HG03439 (cell line): Measurements from ENCODE around the gene SMR3B.

ENCODE experiments used
- ATAC-seq: cut with Tn5 transposase; IDR thresholded peaks from one replicate; pipeline ENCODE4 v1.9.1; 2021; ENCODE audit warnings: mild to moderate bottlenecking, moderate library complexity; ENCODE audit not compliant: unreplicated experiment

Gene SMR3B

DNA sequence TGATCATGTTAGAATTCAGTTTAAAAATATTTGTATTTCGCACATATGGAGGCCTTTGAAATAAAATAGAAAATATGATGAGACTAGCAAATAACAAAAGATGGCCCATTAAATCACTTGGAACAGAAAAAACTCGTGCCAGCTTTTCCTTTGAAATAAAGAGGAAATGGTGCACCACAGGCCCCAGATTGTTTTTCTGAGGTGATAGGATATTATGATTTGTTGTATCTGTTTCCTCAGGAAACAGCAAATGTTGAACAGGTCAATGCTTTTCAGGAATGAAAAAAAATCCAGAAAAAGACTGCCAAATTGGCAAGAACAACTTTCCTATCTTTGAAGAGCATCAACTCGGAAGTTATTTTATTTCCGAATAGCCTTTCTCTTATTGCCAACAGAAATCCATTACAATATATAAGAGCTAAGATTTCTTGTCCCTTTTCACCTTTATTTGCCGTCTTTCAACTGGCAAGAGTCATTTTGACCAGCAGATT lies at the start of gene SMR3B:
Gene SMR3B, plus strand, starts transcription at position 441 of the 491 bp plus-strand sequence. CDS start 1,380 bp downstream, outside the sequence.
- no peak for ATAC-seq

DNA sequence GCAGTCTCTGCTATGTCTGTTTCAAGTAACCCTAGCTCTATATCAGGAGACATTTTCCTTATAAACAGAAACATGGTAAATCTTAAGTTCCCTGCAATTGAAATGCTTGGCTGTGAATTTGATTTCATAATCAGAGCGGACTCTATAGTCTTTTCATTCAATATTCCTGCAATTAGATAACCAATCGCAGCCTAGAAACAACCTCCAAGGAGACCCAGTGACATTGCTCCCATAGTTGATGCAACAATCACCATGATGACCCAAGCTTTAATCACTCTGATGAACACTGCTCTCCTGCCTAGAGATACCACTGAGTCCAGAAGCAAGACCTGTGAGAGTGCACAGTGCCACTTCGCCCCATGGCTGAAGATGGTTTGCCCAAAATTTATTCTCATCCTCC lies 48.2 kb upstream of the SMR3B start, which contains the start of gene CABS1:
Gene CABS1, plus strand, starts transcription at position 301 of the 400 bp plus-strand sequence. Its CDS starts 59 bp downstream, at position 360.
- no peak for ATAC-seq

GRCh38 chr4:70336043-70336442 lies 46.9 kb upstream of the SMR3B start:
- no peak for ATAC-seq

DNA sequence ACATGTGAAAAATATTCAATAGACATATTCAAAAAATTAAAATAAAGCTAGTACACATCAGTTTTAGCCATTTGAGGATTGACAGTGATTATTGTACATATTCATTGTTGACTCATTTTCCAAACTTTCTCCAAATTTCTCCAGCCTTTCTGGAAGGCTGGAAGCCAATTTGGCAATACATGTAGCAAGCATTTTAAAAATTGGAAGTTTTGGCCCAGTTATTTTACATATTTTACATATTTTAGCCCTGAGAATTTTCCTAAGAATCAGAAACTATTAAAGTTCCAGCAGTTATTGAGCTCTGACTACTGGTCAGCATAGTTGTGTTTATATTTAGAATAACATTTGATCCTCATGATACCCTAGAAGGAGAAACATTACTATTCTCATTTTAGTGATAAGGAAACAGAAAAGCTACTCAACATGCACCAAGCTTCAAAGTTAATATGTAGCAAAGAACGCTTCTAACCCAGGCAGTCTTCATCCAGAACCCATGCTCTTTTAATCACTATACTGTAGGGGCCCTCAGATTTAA lies 45.0 kb upstream of the SMR3B start:
- no peak for ATAC-seq

DNA sequence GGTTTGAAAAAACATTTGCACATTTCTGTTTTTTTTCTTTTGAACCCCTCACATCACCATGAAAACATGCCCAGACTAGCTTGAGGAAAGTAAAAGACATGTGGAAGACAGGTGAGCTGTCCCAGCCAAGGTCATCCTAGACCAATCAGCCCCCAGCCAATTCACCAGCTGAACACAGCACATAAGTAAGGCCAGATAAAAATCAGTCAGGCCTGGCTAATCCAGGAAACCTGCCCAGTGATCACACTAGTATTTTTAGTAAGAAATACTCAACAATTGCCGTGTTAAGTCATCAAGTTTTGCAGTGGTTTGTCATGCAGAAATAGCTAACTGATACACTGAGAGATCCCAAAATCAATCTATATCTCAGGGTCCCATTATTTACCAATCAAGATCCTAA lies 26.7 kb upstream of the SMR3B start:
- no peak for ATAC-seq

GRCh38 chr4:70359115-70359661 lies 23.7 kb upstream of the SMR3B start:
- ATAC-seq = no peak

GRCh38 chr4:70360460-70360859 lies 22.5 kb upstream of the SMR3B start, which contains the start of gene SMR3A:
SMR3A (plus strand) TSS chr4:70360760; CDS start chr4:70362116, 1,356 bp downstream.
- no peak for ATAC-seq

GRCh38 chr4:70364002-70364401 lies 18.9 kb upstream of the SMR3B start:
- ATAC-seq = no peak

GRCh38 chr4:70365479-70365878 lies 17.5 kb upstream of the SMR3B start:
- no peak for ATAC-seq

DNA sequence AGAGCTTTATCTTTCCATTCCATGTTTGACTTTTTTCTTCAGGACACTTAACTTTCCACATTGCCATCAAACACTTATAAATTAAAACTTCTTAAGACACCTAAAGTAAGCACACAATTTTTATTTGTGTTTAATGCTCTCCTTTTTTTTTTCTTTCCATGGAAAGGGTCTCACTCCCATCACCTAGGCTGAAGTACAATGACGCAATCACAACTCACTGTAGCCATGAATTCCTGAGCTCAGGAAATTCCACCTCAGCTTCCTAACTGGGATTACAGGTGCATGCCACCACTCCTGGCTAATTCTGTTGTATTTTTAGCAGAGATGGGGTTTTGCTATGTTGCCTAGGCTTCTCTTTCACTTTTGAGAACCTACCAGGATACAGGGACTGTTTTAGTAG lies 15.1 kb upstream of the SMR3B start:
- no peak for ATAC-seq

GRCh38 chr4:70371987-70372386 lies 10.9 kb upstream of the SMR3B start:
- no peak for ATAC-seq

DNA sequence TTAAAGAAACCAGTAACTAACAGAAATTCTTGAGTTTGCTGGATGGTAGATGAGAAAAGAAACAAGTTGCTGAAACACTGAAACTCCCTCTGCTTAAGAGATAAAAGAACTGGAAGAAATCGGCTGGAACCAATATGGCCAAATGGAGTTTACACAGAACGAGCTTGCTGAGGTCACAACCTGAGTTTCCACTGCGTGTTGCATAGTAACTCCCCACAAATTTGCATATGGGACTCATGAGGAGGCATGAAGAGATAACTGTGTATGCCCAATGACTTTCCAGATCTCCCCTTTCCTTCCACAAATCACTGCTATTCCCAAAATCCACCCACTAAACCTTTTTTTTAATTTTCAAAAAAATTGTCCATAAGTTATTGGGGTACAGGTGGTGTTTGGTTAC lies 10.2 kb upstream of the SMR3B start:
- ATAC-seq = no peak

GRCh38 chr4:70380578-70380977 lies 2.4 kb upstream of the SMR3B start:
- no peak for ATAC-seq

DNA sequence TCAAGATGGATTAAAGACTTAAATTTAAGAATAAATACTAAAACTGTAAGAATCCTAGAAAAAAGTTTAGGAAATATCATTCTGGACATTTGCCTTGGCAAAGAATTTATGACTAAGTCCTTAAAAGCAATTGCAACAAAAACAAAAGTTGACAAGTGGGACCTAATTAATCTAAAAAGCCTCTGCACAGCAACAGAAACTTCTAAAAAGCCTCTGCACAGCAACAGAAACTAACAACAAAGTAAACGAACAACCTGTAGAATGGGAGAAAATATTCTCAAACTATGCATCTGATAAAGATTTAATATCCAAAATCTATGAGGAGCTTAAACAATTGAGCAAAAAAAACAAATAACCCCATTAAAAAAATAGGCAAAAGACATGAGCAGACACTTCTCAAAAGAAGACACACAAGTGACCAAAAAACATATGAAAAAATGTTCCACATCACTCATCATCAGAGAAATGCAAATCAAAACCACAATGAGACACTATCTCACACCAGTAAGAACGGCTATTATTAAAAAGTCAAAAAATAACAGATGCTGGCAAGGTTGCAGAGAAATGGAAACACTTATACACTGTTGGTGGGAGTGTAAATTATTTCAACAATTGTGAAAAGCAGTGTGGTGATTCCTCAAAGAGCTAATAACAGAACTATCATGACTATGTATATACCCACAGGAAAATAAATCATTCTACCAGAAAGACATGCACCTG lies 9.3 kb downstream of the SMR3B start:
- peak; percentile 49 for ATAC-seq

GRCh38 chr4:70397580-70397979 lies 14.6 kb downstream of the SMR3B start, which contains the start of gene OPRPN:
OPRPN (plus strand) TSS chr4:70397940; CDS start chr4:70399286, 1,346 bp downstream.
- ATAC-seq = no peak

- ATAC-seq = peak; percentile 58
Measured at GRCh38 chr4:70399319-70399718, 16.4 kb downstream of the SMR3B start.

DNA sequence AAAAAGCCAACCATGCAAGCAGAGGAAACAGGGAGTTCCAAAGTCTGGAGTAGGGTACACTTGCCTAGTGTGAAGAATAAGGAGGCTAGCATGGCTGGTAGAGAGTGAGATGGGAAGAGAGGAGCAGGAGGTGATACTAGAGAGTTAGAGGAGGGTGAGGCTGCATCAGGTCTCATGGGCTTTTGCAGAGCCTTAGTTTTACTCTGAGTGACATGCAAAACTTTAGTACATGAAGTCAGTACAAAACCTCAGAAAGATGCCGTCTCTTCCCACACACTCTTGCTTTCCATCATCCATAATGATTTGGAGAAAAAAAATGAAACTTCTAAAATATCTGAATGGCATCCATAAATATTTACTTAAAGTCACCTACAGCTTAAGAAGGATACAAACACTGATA lies 19.8 kb downstream of the SMR3B start:
- ATAC-seq = peak; percentile 47

DNA sequence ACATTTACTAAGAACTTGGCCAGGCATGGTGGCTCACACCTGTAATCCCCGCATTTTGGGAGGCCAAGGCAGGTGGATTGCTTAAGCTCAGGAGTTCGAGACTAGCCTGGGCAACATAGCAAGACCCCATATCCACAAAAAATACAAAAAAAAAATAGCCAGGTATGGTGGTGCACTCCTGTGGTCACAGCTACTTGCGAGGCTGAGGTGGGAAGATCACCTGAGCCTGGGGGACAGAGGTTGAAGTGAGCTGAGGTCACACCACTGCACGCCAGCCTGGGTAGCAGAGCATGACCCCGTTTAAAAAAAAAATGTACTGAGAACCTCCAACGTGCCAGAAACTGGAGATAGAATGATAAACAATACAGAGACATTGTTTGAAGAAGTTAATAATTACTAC lies 22.8 kb downstream of the SMR3B start:
- ATAC-seq = no peak

DNA sequence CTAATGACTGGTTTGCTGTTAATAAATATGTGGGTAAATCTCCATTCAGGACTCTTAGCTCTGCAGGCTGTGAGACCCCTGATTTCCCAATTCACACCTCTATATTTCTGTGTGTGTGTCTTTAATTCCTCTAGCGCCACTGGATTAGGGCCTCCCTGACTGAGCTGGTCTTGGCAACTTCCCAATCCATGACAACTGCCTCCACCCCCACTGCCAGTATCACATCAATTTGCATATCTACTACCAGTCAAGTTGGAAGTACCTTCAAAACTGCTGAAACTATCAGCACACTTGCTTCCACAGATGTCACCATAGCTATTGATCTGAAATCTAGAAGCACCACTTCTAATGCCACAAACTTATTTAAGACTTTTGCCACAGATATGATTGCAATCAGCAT lies 42.4 kb downstream of the SMR3B start:
- ATAC-seq = no peak

GRCh38 chr4:70426789-70427188 lies 43.9 kb downstream of the SMR3B start:
- no peak for ATAC-seq

DNA sequence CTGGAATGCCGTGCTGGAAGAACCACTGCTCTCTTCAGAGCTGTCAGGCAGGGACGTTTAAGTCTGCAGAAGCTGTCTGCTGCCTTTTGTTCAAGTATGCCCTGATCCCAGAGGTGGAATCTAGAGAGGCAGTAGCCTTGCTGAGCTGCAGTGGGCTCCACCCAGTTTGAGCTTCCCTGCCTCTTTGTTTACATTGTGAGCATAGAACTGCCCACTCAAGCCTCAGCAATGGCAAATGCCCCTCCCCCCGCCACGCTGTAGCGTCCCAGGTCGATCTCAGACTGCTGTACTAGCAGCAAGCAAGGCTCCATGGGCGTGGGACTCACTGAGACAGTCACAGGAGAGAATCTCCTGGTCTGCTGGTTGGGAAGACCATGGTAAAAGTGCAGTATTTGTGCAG lies 54.3 kb downstream of the SMR3B start:
- ATAC-seq = no peak
